Upper lobe of left lung (tissue), 6 donors: Measurements from ENCODE around the gene ZBTB47. TPM values are rescaled to one million over a fixed set of nuclear protein-coding genes. Genes with fewer than 3 reads are reported as not detected.

Source experiments
- ATAC-seq, 2 donors: fragments of 200-7000 bp; cut with Tn5 transposase; one replicate each; pipeline ENCODE4 v1.9.1; 2022; ENCODE audit warnings: mild to moderate bottlenecking in 2 of 2, moderate library complexity in 2 of 2; ENCODE audit not compliant: low FRiP score in 2 of 2
- DNase-seq, 2 donors: peaks; one replicate each; pipeline ENCODE4 v3.0.0-alpha.2; 2019 to 2020
- H3K27ac ChIP-seq, 4 donors: fragments of 200-600 bp; sonication (generic); one replicate each; pipeline ENCODE4 v1.5.1; 2016 to 2019
- H3K27me3 ChIP-seq, 4 donors: fragments of 200-600 bp; sonication (generic); one replicate each; pipeline ENCODE4 v1.5.1; 2017 to 2019
- H3K36me3 ChIP-seq, 4 donors: fragments of 200-600 bp; sonication (generic); one replicate each; pipeline ENCODE4 v1.5.1; 2016 to 2019
- H3K4me1 ChIP-seq, 4 donors: fragments of 200-600 bp; sonication (generic); one replicate each; pipeline ENCODE4 v1.5.1; 2018 to 2019
- H3K4me3 ChIP-seq, 4 donors: fragments of 200-600 bp; sonication (generic); one replicate each; pipeline ENCODE4 v1.5.1; 2017 to 2019; ENCODE audit warnings: mild to moderate bottlenecking in 2 of 4, moderate library complexity in 1 of 4
- H3K9me3 ChIP-seq, 4 donors: fragments of 200-600 bp; sonication (generic); one replicate each; pipeline ENCODE4 v1.5.1; 2018 to 2019
- CTCF ChIP-seq, 6 experiments: fragments of 450-650 bp in 4 of 6; fragments of 200-600 bp in 2 of 6; sonication (generic) in 2 of 6; IDR thresholded peaks; one replicate each; pipeline ENCODE4 v1.5.1; 2016 to 2019; ENCODE audit warnings: antibody characterized with exemption in 6 of 6
- EP300 ChIP-seq, 4 donors: sonication (generic); formaldehyde crosslinking; IDR thresholded peaks; one replicate each; pipeline ENCODE4 v1.5.1; 2017; ENCODE audit warnings: antibody characterized with exemption in 4 of 4, control low read depth in 2 of 4
- POLR2A ChIP-seq, 4 donors: fragments of 450-650 bp; IDR thresholded peaks; one replicate each; pipeline ENCODE4 v1.5.1; 2016 to 2017; ENCODE audit warnings: antibody characterized with exemption in 4 of 4, mild to moderate bottlenecking in 2 of 4
- POLR2AphosphoS5 ChIP-seq, 2 donors: sonication (generic); formaldehyde crosslinking; IDR thresholded peaks; one replicate each; pipeline ENCODE4 v1.5.1; 2017; ENCODE audit warnings: antibody characterized with exemption in 2 of 2
- WGBS, 2 donors: methylation state at CpG; one replicate each; pipeline ENCODE4 v1.1.5; 2017 to 2018; 5-methylcytosine and 5-hydroxymethylcytosine counted together
- total RNA-seq, 6 donors: library from RNA; depleted of rRNA in 4 of 6; stranded (reverse); fragments of >200 nt in 4 of 6; gene quantifications; one replicate each; pipeline versions ENCODE4 v1.1.0 to v1.2.1, GENCODE V29; 2016 to 2021
- donor health status: DM: no; HTN: no; CAD: no; lungs with moderate emphysema.
- donor health status: DM: no; HTN: yes; CAD: no; lungs with severe emphysema.

The ZBTB47 gene
- total RNA-seq, 6 donors from 2014 or later = 25.1 to 35.8 (median 29.9) TPM

DNA sequence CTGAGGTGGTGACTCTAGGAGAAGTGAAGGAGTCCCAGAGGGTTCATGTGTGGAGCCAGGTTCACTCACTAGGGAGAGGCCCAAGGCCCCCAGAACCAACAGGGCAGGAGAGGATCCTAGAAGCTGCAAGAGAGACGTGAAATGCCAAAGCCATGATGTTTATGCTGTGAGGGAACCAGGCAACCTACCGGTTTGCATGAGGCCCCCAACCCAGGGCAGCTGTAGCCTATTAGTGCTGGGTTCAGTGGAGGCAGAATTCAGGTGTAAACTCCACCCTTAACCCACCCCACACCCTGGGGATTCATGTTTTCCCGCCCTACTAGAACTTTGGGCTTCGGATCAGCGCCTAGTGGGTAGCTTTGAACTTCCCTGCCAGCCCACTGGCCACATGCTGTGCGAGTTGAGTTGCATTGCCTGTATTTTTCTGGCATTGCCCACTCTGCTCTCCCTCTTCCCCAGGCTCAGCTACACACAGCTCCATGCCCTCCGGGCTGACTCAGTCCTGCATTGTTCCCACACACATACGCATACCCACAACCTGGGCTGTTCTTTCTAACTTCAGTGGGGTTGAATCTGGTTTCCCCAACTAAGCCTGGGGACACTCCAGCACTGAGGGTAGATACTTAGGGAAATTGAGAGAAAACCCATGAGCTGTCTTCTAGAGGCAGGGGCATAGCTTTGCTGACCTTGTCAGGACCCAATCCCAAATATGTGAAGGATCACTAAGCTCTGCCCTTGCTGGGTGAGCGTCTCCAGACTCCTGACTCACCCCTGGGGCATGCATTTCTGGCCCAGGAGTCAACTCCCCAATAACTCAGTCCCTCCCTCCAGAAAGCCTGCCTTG is 2.0 kb upstream of the ZBTB47 start:
- TF ChIP-seq EP300 (IDR thresholded peaks at IDR 0.05) = no peak
- no peak for TF ChIP-seq CTCF (IDR thresholded peaks at IDR 0.05)
- no peak for TF ChIP-seq POLR2A (IDR thresholded peaks at IDR 0.05)
- TF ChIP-seq POLR2AphosphoS5 (IDR thresholded peaks at IDR 0.05) = no peak
- H3K36me3 ChIP-seq = peaks cover 2 to 26% (median 14%) of the 10 kb centered on the region in 4 donors
- 82 to 90% methylated on average over 8 to 9 of the region's 9 CpGs for WGBS, 2 donors
- DNase-seq (no peak), ATAC-seq (no peak)
- no peak overlapping the region for H3K4me3 ChIP-seq
- H3K27ac ChIP-seq = peak overlapping the region in 1 of 4 donors; percentile 90
- H3K9me3 ChIP-seq = no peaks in the 10 kb centered on the region
- H3K27me3 ChIP-seq = no peaks in the 10 kb centered on the region
- H3K4me1 ChIP-seq = peaks cover 33 to 48% (median 39%) of the 10 kb centered on the region in 4 donors

GRCh38 chr3:42652251-42652610 is 1.3 kb upstream of the ZBTB47 start:
- Histone ChIP-seq H3K9me3 (no peaks in the 10 kb centered on the region), H3K4me3 (peak overlapping the region in 2 of 4 donors; percentile 83 to 85), H3K27ac (peak overlapping the region; percentile 81 to 96 (median 92)), H3K36me3 (peaks cover 2 to 19% (median 7%) of the 10 kb centered on the region in 4 donors), H3K4me1 (peaks cover 33 to 48% (median 39%) of the 10 kb centered on the region in 4 donors), H3K27me3 (no peaks in the 10 kb centered on the region)
- TF ChIP-seq POLR2AphosphoS5 (IDR thresholded peaks at IDR 0.05) (no peak), EP300 (IDR thresholded peaks at IDR 0.05) (no peak), POLR2A (IDR thresholded peaks at IDR 0.05) (no peak), CTCF (IDR thresholded peaks at IDR 0.05) (no peak)
- ATAC-seq (no peak), DNase-seq (no peak)
- WGBS, 2 donors = 38 to 80% methylated on average over 1 of the region's 1 CpG

DNA sequence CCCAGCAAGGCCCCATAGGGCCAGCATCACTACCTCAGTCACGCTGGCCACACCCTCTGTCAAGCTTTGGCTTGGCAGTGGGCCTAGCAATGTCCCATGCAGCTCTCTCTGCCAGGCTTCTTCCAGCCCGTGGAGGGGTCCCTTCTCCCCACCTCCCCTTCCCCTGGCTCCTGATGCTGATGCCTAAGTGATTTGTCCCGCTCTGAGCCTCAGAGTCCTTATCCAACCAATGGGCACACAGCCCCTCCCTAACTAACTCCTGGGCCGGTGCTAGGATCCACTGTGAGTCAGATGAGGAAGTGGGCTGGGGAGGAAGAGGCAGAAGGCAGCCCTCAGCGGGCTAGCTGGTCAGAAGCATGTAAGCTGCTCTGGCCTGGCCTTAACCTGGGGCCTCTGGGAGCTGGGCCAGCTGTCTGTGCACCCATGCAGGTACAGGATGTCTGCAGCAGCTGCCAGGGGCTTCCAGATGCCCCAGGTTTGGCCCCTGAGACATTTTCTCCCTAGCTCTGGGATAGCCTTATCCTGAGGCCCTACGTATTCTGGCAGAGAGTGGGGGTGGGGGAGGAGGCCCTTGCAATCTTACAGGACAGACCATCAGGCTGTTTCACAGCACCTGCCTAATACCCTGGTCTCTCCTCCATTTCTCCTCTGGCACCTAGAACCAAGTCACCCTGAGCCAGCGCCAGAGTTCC is 740 bp upstream of the ZBTB47 start:
- Histone ChIP-seq H3K4me3 (peak overlapping the region in 3 of 4 donors; percentile 83 to 85 (median 85)), H3K27ac (peak overlapping the region; percentile 81 to 96 (median 92)), H3K36me3 (peaks cover 0 to 14% (median 2%) of the 10 kb centered on the region in 4 donors), H3K27me3 (no peaks in the 10 kb centered on the region), H3K4me1 (peaks cover 33 to 48% (median 39%) of the 10 kb centered on the region in 4 donors), H3K9me3 (no peaks in the 10 kb centered on the region)
- peak; percentile 81 to 83 for ATAC-seq
- TF ChIP-seq POLR2A (IDR thresholded peaks at IDR 0.05) (peak in 2 of 4 donors; percentile 39 to 83), CTCF (IDR thresholded peaks at IDR 0.05) (no peak), POLR2AphosphoS5 (IDR thresholded peaks at IDR 0.05) (peak; percentile 45 to 84)
- WGBS, 2 donors = 29 to 43% methylated on average over 5 to 7 of the region's 7 CpGs
- DNase-seq = peak in 1 of 2 donors; percentile 86

- Histone ChIP-seq H3K9me3 (no peaks in the 10 kb centered on the region), H3K27ac (peak overlapping the region; percentile 81 to 96 (median 92)), H3K4me3 (peak overlapping the region; percentile 78 to 85 (median 84)), H3K36me3 (peaks cover 0 to 12% (median 2%) of the 10 kb centered on the region in 4 donors), H3K4me1 (peaks cover 33 to 48% (median 39%) of the 10 kb centered on the region in 4 donors), H3K27me3 (no peaks in the 10 kb centered on the region)
- DNase-seq = no peak
- TF ChIP-seq CTCF (IDR thresholded peaks at IDR 0.05) (no peak), EP300 (IDR thresholded peaks at IDR 0.05) (no peak), POLR2AphosphoS5 (IDR thresholded peaks at IDR 0.05) (no peak), POLR2A (IDR thresholded peaks at IDR 0.05) (no peak)
- ATAC-seq = peak in 1 of 2 donors; percentile 0
- 36 to 38% methylated on average over 3 of the region's 3 CpGs for WGBS, 2 donors
Measured at GRCh38 chr3:42653303-42653559, 266 bp upstream of the ZBTB47 start.
